Activated naive CD4-positive, alpha-beta T cell treated with Interleukin-2 at 50 U/mL for 16 hours (primary cell): ENCODE measurements around the gene CCT5.
"Not testable (repeated sequence)": the region's sequence is repeated elsewhere in the genome, so short reads cannot be mapped to it uniquely, and the experiment has no call there.

Experiments
- DNase-seq: peaks from one replicate; pipeline ENCODE4 v3.0.0-alpha.2; 2020

The CCT5 gene

DNA sequence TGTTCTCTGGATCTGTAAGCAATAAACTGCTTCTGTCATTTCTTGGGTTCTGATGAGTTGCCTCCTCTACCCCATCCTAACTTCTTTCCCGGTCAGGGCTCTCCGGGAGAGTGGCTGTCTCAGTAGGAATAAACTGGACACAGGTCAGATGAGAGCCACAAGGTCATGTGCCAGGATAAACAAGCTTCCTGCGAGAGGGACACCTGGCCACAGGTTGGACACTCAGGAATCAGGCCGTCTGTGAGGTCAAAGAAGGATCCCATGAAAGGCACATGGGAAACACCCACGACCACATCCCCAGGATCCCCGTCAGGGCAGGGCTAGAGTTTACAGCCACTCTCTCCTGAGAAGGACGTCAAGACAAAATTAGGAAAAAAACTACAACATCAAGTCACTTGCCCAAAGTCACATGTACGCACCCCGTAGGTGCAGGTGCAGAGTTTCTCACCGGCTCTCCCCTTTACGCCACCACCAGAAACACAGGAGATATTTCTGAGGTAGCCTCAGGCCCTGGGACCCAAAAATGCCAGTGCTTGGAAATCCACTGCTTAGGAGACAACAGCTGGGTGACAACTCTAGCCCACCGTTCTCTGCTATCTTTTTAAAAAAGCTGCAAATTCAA is 28.7 kb downstream of the CCT5 start:
- DNase-seq = no peak

DNA sequence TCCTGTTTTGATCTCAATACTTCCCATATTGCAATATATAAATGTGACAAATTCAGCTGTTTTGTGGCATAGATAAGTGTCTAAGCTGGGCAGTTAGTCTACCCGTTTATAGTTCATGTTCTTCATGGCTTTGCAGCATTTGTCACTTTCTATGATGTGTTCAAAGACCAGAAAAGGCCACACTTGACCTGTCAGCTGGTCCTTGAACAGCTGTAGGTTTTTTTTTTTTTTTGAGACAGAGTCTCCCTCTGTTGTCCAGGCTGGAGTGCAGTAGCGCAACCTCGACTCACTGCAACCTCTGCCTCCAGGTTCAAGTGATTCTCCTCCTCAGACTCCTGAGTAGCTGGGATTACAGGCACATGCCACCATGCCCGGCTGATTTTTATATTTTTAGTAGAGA is 29.2 kb downstream of the CCT5 start:
- DNase-seq = no peak

DNA sequence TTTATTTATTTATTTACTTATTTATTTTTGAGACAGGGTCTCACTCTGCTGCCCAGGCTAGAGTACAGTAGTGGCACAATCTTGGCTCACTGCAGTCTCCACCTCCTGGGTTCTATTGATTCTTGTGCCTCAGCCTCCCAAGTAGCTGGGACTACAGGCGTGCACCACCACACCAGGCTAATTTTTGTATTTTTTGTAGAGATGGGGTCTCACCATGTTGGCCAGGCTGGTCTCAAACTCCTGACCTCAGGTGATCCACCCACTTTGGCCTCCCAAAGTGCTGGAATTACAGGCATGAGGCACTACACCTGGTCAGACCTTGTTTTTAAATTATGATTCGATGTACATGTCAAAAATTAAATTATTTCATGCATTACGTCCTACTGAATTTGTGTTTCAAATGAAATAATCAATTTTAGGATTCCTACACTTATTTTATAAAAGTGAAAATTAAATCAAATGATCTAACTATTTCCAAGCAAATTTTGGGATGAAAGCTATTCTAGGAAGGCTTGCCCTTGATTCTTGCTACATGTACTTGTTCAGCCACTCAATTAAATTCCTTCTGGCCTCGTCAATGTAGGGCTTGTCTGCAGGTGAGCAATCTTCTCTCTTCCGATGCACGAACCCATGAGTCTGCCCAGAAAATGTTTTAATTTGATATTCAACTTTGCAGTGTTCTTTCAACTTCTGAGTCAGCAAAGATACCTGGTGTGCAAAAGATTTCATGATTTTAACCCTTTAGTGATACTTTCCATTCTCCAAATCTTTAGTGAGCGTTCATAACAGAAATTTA is 30.0 kb downstream of the CCT5 start:
- no peak for DNase-seq

DNA sequence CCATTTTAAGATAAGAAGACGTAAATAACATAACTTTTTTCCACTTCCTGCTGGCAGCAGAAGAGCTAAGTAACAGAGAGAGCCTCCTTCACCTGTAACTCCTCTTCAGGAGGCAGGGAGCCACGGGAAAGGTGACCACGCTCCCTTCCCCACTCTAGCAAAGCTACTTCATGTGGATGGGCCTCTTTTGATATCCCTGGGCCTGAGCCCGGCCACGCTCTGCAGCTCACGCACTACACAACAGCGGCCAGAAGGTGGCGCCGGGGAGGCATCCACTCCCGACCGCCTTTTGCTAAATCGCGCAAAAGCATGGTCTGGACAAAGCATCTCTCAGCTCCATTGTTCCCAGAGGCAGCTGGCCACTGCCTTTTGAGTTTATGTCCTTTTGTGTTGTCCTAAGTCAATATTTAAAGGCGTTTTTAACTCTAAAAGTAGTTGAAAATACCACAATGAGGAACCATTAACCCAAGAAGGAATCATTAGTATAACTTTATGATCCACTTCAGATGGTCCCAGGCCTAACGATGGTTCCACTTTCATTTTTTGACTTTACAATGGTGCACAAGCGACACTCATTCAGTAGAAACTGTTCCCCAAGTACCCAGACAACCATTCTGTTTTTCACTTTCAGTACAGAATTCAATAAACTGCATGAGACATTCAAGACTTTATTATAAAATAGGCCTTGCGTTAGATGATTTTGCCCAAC is 34.0 kb downstream of the CCT5 start:
- DNase-seq = peak; percentile 80

DNA sequence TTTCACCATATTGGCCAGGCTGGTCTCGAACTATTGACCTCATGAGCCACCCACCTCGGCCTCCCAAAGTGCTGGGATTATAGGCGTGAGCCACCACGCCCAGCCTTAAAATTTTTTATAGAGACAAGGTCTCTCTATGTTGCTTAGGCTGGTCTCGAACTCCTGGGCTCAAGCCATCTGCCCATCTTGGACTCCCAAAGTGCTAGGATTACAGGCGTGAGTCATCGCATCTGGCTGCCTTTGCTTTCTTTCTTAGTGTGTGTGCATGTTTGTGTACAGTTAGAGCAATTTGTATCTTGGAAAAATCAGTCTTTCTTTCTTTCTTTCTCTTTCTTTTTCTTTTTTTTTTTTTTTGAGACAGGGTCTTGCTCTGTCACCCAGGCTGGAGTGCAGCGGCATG is 35.3 kb downstream of the CCT5 start:
- not testable (repeated sequence) for DNase-seq

DNA sequence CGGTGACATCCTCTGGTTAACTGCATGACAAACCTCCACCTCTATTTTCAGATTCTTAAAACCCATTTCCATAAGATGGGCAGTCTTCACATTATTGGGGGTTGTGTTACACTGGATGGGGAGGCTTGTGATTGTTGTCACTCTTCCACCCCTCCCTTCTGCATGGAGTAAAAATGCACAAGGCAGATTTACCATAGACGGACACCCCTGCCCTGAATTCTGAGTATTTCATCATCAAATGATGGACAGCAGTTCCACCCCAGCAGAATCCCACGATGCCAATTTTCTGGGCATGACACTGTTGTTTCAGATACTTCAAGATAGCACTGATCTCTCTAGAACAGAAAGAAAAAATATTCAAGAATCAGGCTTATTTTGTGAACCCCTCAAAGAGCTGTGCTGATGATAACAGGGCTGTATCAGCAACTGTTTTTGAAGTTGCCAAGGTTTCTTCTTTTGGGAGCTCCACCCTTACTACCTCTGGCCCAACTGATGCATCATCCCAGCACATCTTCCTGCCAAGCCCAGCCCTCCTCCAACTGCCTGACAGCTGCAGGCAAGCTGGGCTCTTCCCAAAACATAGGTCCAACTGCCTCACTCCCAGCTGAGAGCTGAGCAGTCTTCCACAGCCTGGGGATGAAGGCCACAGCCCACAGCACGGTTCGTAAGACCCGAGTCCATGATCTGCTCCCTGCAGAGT is 36.2 kb downstream of the CCT5 start:
- DNase-seq = no peak

DNA sequence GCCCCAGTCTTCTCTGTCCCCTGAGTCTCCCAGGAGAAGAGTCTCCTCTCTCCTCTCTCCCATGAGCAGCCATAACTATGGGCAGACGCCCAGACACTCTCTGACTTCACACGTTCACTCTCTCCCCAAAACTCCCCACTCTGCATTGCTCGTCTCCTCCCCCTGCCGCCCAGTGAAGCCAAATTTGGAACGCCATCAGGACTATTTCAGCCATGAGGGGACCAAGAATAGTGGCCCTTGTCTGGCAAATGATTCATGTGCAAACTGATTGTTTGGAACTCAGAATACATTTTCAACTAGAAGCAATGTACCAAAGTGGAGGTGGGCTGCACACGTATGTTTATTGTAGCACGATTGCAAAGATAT is 36.8 kb downstream of the CCT5 start:
- DNase-seq = no peak

DNA sequence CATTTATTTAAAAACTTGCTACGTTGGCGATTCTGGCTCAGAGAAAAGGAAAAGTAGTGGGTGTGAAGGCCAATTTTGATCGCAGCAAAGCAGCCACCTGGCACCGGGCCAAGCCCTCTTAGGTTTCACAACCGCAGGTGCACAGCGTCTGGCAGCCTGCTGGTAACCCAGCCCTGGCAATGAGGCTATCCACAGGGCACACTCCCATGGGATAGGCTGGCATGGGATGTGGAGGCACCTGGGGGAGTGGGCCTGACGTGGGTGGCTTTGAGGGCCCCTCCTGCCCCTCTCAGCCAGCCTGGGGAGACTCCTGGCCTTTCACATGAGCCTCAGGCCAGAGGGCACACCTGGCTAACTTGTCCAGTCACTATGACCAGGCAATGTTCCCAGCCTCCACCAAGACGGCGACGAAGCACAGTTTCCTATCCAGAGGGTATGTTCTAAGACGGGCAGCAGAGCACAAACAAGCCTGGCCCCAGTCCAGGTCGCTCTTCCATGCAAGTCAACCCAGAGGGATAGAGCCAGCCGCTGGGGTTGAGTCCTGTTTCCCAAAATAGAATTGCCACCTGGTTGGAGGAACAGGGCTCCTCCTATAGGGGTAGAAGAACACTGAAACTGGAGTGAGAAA is 38.6 kb downstream of the CCT5 start:
- DNase-seq = peak; percentile 32

DNA sequence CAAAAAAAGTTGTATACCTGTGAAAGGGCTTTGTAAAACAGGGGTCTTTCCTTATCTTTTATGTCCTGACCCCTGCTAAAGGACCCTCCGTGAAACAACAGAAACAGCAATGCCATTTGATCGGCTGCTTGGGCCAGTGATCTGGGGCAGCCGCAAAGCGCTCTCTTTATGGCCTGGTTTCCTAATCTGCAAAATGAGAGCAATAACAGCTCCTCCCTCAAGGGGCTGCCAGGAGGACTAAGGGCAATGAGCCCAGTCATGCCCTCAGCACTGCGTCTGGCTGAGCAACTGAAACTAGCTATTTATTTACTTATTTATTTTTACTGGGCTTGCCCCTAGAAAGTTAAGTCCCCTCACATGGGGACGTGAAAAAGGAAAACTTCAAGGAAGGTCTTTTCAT is 39.3 kb downstream of the CCT5 start:
- DNase-seq = no peak

DNA sequence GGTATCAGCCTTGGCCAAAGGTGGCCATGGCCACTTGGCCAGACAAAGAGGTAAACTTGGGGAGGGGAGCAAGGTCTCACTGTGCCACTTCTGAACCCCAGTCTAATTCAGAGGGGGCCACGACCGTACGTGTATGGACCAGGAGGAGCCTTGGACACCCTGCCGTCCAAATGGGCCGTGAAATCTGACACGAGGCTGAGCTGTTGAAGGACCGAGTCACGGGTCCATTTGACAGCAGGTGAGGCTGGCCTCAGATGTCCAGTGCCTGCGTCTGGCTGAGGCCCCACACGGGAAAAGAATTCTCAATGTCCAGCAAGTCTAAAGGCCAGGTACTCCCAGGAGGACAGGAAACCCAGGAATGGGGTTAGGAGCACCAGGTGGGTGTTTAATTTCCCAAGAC is 39.9 kb downstream of the CCT5 start:
- DNase-seq = no peak

DNA sequence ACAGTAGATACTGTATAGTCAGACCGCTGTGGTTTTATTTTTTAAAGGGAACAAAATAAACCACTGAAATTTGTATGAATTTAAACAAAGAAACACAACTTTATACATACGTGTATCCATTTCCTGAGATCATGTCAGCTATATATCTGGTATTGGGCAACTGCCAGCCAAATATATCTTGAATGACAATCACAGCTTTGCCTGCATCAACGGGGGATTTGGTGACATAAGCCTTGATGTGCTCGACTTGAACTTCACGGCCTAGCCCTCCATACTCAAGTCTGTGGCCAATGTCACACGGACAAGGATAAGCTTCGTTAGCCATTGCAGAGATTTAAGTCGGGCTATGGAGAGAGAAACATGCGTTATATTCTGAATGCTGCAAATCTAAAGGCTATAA is 40.4 kb downstream of the CCT5 start:
- no peak for DNase-seq

DNA sequence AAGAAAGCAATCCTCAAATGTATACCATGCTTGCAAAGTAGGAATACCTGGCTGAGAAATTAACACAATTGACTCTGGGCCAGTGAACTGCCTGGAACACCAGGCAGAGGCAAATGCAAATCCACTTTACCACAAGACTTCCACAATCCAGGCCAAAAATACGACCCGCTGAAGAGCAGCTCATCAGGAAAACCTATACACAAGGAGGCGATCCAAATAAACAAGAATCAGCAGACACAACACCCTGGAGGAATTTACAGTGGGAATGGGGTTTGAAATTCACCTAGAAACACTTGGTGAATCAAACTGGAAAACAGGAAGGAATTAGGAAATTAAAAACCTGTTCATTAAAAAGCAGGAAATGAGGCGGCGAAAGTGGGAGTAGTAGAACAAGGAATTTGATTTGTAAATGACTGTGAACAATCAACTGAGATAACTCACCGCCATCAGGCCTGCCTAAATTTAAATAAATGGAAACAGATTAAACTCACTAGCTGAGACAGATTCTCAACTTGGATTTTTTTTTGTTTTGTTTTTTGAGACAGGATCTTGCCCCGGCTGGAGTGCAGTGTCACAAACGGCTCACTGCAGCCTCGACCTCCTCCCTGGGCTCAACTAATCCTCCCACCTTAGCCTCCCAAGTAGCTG is 41.7 kb downstream of the CCT5 start:
- DNase-seq = no peak

DNA sequence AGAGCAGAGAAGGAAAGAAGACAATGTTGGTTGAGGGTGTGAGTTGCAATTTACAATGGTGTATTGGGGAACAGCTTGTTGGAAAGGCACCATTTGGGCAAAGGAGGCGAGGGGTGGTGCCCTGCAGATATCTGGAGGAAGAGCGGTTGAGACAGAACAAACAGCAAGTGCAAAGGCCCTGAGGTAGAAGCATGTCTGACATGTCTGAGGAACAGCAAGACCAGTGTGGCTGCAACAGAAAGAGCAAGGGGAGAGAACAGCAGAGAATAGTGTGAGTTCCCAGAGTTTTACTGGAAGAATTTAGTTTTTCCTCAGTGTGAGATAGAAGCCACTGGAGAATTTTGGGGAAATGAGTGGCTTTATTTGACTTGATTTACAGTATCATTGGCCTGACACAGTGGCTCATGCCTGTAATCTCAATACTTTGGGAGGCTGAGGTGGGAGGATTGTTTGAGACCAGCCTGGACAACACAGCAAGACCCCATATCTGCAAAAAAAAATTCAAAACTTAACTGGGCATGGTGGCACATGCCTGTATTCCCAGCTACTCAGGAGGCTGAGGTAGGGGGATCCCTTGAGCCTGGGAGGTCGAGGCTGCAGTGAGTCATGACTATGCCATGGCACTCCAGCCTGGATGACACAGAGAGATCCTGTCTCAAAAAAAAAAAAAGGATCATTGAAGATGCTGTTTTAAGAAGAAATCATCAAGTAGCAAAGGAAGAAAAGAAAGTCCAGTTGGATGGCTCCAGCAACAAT is 44.0 kb downstream of the CCT5 start:
- DNase-seq = no peak

DNA sequence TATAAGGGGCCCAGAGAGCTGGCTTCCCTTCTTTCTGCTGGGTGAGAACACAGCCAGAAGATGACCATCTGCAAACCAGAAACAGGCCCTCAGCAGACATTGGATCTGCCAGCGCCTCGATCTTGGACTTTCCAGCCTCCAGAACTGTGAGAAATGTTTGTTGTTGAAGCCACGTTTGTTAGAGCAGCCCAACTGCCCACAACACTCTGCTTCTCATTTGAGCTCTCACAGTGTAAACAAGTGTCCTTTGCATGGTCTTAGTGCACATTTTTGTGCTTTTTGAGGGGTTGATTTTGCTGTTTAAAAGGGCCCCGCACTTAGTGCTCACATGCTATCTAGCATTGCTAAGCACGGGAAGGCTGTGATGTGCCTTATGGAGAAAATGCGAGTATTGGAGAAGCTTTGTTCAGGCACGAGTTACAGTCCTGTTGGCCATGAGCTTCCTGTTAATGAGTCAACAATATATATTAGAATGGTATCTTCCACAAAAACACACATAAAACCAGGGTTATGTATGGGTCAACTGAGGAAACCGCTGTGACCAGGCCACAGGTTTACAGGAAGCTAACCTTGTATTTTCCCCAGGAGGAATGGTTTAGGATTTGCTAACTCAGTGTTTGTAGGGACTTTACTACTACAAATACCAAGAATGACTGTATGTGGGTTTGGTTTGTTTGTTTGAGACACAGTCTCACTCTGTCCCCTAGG is 45.7 kb downstream of the CCT5 start:
- no peak for DNase-seq

DNA sequence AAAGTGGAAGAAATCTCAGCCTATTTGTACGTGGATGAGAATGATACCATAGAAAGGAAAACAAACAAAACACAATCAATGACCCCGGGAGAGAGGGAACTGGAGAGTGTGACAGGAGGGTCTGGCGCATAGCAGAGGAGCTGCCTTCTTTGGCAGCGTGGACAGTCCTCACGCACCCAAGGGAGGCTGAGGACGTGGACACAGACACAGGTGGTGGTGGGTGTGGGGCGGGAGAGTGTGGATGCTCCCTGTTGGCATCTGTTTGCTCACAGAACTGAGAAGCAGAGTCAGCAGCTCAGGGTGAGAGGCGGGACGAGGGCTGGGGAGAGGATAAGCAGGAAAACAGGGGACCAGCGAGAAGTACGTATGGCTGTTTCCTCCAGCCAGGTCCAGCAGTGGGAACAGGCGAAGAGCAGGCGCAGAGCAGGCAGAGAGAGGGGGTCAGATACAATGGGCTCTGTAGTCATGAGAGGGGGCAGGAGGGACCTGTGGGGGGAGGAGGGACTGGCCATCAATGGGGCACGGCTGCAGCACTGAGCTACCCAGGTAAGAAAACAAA is 47.6 kb downstream of the CCT5 start:
- DNase-seq = no peak

DNA sequence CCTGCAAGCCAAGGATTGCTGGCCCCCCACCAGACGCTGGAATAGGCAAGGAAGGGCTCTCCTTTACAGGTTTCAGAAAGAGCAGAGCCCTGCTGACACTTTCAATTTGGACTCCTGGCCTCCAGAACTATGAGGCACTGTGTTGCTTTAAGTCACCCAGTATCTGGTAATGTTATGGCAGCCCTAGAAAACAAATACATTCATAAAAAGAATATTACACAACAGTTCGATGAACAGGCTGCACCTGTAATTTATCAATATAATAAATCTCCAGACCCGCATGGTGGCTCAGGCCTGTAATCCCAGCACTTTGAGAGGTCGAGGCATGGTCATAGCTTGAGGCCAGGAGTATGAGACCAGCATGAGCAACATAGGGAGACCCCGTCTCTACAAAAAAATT is 50.2 kb downstream of the CCT5 start:
- DNase-seq = no peak

DNA sequence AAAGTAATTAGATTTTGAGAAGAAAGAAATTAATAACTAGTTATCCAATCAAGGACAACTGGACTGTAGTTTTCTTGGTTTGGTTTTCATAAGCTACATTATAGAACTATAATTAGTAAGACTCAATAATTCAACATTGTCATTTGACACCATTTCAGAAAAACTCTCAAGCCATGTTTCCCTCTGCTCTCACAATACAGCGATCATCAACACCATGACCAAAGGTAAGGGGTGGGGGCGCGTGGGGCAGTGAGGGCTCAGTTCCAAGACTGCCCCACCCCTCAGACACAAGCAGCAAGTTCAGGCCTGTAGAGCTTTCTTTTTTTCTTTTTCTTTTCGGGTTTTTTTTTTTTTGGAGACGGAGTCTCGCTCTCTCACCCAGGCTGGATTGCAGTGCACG is 51.2 kb downstream of the CCT5 start:
- no peak for DNase-seq

DNA sequence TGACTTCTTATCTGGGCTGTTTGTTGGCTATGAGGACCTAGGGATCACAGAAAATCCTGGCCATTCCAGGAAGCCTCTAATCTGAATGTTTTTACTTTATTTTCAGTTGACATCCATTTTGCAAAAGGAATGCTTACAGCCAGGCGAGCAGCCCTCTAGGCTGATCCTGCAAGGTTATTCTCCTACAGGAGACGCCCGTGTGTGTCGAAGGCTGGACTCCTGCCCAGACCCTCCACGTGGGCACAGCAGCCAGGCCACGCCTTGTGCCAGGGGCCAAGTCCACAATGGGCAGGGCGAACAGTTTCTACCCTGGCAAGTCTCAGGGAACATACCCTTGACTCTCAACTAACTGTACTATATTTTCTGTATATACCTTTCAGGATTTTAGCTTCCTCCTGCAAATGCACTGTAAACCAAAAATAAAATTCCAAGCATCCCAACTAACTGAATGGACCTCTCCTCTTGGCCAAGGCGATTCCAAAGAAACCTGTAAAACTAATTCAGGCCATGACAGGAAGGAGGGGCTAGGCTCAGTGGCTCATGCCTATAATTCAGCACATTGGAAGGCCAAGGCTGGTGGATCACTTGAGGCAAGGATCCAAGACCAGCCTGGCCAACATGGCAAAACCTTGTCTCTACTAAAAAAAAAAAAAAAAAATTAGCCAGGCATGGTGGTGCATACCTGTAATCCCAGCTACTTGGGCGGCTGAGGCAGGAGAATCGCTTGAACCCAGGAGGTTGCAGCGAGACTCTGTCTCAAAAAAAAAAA is 51.9 kb downstream of the CCT5 start:
- no peak for DNase-seq

DNA sequence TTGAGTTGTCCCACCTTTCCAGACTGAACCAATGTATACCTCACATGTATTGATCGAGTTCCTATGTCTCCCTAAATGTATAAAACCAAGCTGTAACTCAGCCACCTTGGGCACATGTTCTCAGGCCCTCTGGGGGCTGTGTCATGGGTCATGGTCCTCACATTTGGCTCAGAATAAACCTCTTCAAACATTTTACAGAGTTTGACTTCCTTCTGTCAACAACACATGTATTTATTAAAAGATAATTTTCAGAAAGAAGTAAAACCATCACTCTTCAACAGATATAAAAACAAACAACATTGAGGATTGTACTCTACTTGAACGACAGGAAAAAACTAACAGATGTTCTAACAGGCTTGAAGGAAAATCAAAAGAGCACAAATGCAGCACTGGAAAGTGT is 53.1 kb downstream of the CCT5 start:
- no peak for DNase-seq

DNA sequence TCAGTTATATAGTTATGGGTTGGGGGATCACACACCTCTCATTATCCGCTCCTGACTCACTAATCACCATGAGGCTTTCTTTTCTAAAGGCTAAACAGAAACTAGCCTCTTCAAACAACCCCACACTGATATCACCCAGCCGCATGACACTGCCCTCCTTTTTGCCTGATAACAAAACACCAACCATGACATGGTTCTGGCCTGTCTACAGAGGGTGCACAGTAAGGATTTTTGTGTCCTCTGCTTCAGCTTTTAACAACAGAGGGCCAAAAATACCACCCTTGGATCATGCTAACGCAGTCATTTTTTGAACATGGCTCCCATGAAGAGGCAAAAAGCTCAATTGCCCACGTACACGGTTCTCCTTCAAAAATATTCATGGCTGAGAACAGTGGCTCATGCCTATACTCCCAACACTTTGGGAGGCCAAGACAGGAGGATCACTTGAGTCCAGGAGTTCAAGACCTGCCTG is 53.7 kb downstream of the CCT5 start:
- DNase-seq = no peak
